GM12873 (cell line): ENCODE data around the gene PLEKHO1.

ENCODE experiments used
- TF ChIP-seq, protein P1 (sequence below): IDR thresholded peaks from 2 replicates; pipeline ENCODE4 v1.5.1; 2012; ENCODE audit warnings: low read depth, mild to moderate bottlenecking, moderate library complexity, low read length, control low read depth; ENCODE audit not compliant: insufficient read depth; ENCODE audit errors: missing control alignments

PLEKHO1 gene

DNA sequence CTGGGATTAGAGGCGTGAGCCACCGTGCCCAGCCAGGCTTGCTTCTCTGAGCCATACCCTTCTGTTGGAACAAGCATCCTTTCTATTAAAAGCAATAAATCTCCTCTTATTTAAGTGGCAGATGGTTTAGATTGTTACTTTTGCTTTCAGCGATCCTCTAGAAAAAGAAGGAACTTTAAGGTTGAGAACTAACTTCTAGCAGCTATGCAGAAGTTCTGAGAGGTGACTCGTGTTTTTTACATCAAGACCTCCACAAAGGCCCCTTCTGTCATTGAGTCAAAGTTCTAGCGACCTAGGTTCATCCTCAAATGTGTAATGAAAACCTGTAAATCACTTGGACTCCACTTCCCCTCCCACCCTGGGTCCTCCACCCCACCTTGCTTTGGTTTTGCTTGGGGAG lies 30.8 kb downstream of the PLEKHO1 start:
- TF ChIP-seq, protein P1, sequence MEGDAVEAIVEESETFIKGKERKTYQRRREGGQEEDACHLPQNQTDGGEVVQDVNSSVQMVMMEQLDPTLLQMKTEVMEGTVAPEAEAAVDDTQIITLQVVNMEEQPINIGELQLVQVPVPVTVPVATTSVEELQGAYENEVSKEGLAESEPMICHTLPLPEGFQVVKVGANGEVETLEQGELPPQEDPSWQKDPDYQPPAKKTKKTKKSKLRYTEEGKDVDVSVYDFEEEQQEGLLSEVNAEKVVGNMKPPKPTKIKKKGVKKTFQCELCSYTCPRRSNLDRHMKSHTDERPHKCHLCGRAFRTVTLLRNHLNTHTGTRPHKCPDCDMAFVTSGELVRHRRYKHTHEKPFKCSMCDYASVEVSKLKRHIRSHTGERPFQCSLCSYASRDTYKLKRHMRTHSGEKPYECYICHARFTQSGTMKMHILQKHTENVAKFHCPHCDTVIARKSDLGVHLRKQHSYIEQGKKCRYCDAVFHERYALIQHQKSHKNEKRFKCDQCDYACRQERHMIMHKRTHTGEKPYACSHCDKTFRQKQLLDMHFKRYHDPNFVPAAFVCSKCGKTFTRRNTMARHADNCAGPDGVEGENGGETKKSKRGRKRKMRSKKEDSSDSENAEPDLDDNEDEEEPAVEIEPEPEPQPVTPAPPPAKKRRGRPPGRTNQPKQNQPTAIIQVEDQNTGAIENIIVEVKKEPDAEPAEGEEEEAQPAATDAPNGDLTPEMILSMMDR, result no peak

DNA sequence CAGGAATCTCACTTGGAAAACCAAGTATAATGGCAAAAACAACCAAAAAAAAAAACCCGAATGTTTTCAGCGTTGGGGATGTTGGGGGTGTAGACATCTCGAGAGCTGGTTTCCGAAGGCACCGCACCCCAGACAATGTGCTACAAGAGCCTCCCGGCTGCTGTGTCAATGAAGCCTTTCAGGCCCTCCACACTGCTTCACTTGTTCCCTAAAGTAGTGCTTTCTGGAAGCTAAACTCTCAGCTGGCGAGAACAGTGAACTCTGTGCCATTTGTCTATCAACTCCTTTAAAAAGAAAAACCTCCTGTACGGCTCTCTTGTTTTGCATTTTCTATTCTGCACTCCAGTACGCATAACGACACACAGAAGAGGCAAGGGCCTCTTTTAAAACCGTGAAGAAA lies 32.5 kb downstream of the PLEKHO1 start:
- TF ChIP-seq, protein P1, result no peak

DNA sequence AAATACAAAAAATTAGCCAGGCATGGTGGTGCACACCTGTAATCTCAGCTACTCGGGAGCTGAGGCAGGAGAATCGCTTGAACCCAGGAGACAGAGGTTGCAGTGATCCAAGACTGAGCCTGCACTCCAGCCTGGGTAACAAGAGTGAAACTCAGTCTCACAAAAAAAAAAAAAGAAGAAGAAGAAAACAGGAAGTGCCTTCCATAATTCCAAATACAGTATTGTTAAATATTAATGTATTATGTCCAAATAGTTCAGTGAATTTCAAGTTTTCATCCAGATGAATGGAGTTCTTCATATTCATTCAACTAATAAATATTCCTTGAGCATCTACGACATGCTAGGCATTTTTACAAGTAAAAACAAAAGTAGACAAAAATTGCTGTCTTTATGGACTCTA lies 33.3 kb downstream of the PLEKHO1 start:
- TF ChIP-seq, protein P1, result no peak

DNA sequence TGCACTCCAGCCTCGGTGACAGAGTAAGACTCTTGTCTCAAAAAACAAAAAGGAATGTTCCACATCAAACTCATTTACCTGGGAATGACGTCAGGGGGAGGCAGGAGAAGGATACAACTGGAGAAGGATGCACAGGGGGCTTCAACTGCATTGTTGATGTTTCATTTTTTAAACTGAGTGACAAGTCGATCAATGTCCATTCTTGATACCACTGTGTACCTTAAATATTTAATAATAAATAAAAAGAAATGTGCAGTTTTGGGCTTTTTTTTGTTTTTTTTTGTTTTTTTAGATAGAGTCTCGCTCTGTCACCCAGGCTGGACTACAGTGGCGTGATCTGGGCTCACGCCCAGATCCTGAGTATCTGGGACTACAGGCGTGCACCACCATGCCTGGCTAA lies 35.8 kb downstream of the PLEKHO1 start:
- TF ChIP-seq, protein P1, result no peak

DNA sequence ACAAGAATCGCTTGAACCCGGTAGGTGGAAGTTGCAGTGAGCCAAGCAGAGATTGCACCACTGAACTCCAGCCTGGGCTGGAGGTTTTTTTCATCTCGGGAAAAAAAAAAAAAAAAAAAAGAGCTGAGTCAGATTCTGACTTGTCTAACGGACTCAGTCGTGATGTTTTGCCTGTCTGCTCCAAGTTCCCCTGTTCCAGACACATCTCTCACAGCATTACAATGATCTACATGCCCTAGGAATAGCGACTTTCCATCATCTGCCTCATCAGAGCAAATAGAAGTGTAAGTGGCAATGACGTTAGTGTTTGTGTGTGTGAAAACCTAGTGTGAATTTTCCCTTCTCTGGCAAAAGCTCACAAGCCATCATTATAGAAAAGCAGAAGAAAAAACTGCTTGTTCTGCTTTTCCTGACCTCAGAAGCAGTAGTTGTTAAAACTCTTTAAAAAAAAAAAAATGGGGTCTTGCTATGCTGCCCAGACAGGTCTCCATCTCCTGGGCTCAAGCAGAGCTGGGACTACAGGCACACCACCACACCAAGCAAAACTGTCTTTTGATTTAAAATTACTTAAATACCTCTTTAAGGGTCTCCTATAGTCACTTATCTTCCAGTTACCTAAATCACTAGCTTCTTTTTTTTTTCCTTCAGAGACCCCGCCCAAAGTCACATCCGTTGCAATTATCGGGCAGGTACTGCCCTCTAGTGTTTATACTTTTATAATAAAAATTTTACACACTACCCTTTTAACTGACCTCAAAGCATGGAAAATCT lies 37.3 kb downstream of the PLEKHO1 start:
- TF ChIP-seq, protein P1, result peak; percentile 41

DNA sequence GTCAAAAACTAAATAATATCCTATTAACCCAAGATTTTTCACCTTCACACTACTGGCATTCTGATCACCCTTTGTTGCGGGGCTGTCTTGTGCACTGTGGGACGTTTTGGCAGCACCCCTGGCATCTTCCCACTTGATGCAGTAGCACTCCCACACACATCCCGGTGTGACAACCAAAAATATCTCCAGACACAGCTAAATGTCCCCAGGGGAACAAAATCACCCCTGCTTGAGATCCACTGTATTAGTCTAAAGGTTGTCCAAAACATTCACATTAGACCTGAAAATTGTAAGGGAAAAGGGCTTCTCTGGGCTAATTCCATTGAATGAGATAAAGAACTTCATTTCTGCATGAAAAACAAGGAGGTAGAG lies 37.8 kb downstream of the PLEKHO1 start:
- TF ChIP-seq, protein P1, result no peak

DNA sequence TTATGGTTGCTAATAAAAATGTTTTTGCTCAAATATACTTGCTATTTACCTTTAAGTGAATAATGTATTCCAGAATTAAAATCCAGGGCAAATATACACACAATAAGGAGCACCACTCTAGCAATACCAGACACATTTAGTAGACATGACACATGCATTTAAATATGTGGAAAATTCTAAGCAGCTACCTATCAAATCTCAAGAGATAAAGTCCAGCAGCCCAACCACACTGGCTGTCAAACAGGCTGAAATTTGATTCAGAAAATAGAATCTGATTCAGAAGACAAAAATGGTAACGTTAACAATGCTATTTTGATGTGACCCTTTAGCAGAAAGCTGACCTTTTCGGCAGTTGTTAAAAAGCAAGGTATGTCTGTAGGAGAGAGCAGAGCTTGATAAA lies 42.3 kb downstream of the PLEKHO1 start:
- TF ChIP-seq, protein P1, result no peak
